CD4-positive, alpha-beta T cell (primary cell): ENCODE measurements around the gene RIPOR3. TPM values are rescaled to one million over a fixed set of nuclear protein-coding genes. Genes with fewer than 3 reads are reported as not detected.

Experiments
- ATAC-seq: fragments of 200-7000 bp; cut with Tn5 transposase; one replicate; pipeline ENCODE4 v1.10.0; 2022; ENCODE audit warnings: mild to moderate bottlenecking; ENCODE audit not compliant: poor library complexity
- CTCF ChIA-PET: fragments of 350-600 bp; sonication (Branson Sonifier 250); formaldehyde crosslinking; loops from one replicate; lab custom pipeline; 2021; ENCODE audit warnings: antibody characterized with exemption, inconsistent platforms; lab: Charles Lee
- POLR2A ChIA-PET: fragments of 350-600 bp; sonication (Branson Sonifier 250); formaldehyde crosslinking; loops from one replicate; lab custom pipeline; 2021; ENCODE audit warnings: antibody characterized with exemption, inconsistent platforms; lab: Charles Lee
- DNase-seq, 14 experiments: peaks; one replicate each; pipeline ENCODE4 v3.0.0-alpha.2; 2013 to 2020; ENCODE audit warnings: mixed read lengths in 2 of 14
- H3K27ac ChIP-seq, 2 donors: one replicate each; pipeline versions ENCODE4 v1.5.1 to v1.7.0; 2013; ENCODE audit warnings: low read length in 2 of 2, low read depth in 1 of 2, mild to moderate bottlenecking in 1 of 2
- H3K27me3 ChIP-seq, 2 experiments: 1 replicate in 1 of 2; 2 replicates in 1 of 2; pipeline versions ENCODE4 v1.6.1 to v1.7.0; 2013; ENCODE audit warnings: low read length in 2 of 2, control low read depth in 1 of 2, mild to moderate bottlenecking in 1 of 2, moderate library complexity in 1 of 2; ENCODE audit not compliant: insufficient read depth in 2 of 2, control insufficient read depth in 1 of 2
- H3K36me3 ChIP-seq: one replicate; pipeline ENCODE4 v1.6.1; 2013; ENCODE audit warnings: low read length, control low read depth; ENCODE audit not compliant: insufficient read depth
- H3K4me1 ChIP-seq: one replicate; pipeline ENCODE4 v1.6.1; 2013; ENCODE audit warnings: low read length, control low read depth; ENCODE audit not compliant: insufficient read depth
- H3K4me3 ChIP-seq: one replicate; pipeline ENCODE4 v1.5.1; 2013; ENCODE audit warnings: mild to moderate bottlenecking, low read length, moderate library complexity
- H3K9me3 ChIP-seq, 2 experiments: 1 replicate in 1 of 2; 2 replicates in 1 of 2; pipeline versions ENCODE4 v1.6.1 to v1.7.0; 2013; ENCODE audit warnings: low read length in 2 of 2, mild to moderate bottlenecking in 2 of 2, control low read depth in 1 of 2, moderate library complexity in 1 of 2; ENCODE audit not compliant: control insufficient read depth in 1 of 2, insufficient read depth in 1 of 2
- H3K27ac Mint-ChIP-seq: one replicate; pipeline ENCODE4 v1.8.0; 2020; ENCODE audit warnings: mixed read lengths
- H3K27me3 Mint-ChIP-seq: one replicate; pipeline ENCODE4 v1.8.0; 2021; ENCODE audit warnings: mixed read lengths
- H3K36me3 Mint-ChIP-seq: one replicate; pipeline ENCODE4 v1.8.0; 2021; ENCODE audit warnings: low read depth, mixed read lengths
- H3K4me1 Mint-ChIP-seq: one replicate; pipeline ENCODE4 v1.8.0; 2021; ENCODE audit warnings: low read depth, mixed read lengths
- H3K4me3 Mint-ChIP-seq: one replicate; pipeline ENCODE4 v1.8.0; 2020; ENCODE audit warnings: mild to moderate bottlenecking, mixed read lengths
- H3K9me3 Mint-ChIP-seq: one replicate; pipeline ENCODE4 v1.8.0; 2020; ENCODE audit warnings: mixed read lengths
- CTCF ChIP-seq: fragments of 200-600 bp; IDR thresholded peaks from one replicate; pipeline ENCODE4 v1.8.0; 2022; ENCODE audit warnings: antibody characterized with exemption, mild to moderate bottlenecking
- intact Hi-C, 2 experiments: fragments of 100-400 bp; cut with DNase I in 1 of 2; cut with micrococcal nuclease in 1 of 2; formaldehyde crosslinking; loops; one replicate each; pipeline versions ENCODE4 v1.15.1 to v1.9.0; 2023 to 2025; cut with DNase I, micrococcal nuclease
- total RNA-seq, 174 experiments: library from RNA in 2 of 174; stranded (reverse) in 2 of 174; gene quantifications; one replicate each; pipeline ENCODE4 v1.2.3 and lab custom pipeline; 2021 to 2026

Gene RIPOR3
- total RNA-seq, 2 experiments from 2014 or later: not detected

GRCh38 chr20:50675671-50676376 lies 15.5 kb downstream of the RIPOR3 start:
- POLR2A ChIA-PET: no interaction called here
- H3K4me3 Mint-ChIP-seq: no peak overlapping the region
- no peaks in the 10 kb centered on the region for H3K36me3 ChIP-seq
- H3K4me1 ChIP-seq: no peaks in the 10 kb centered on the region
- intact Hi-C loops: no loop called here
- TF ChIP-seq CTCF: no peak
- H3K4me3 ChIP-seq: no peak overlapping the region
- H3K27ac ChIP-seq: no peak overlapping the region
- no peaks in the 10 kb centered on the region for H3K9me3 Mint-ChIP-seq
- H3K4me1 Mint-ChIP-seq: no peaks in the 10 kb centered on the region
- no peaks in the 10 kb centered on the region for H3K27me3 ChIP-seq
- DNase-seq (no peak), ATAC-seq (no peak)
- no peaks in the 10 kb centered on the region for H3K9me3 ChIP-seq
- no peaks in the 10 kb centered on the region for H3K27me3 Mint-ChIP-seq
- no peak overlapping the region for H3K27ac Mint-ChIP-seq
- no peaks in the 10 kb centered on the region for H3K36me3 Mint-ChIP-seq
- CTCF ChIA-PET: no interaction called here

DNA sequence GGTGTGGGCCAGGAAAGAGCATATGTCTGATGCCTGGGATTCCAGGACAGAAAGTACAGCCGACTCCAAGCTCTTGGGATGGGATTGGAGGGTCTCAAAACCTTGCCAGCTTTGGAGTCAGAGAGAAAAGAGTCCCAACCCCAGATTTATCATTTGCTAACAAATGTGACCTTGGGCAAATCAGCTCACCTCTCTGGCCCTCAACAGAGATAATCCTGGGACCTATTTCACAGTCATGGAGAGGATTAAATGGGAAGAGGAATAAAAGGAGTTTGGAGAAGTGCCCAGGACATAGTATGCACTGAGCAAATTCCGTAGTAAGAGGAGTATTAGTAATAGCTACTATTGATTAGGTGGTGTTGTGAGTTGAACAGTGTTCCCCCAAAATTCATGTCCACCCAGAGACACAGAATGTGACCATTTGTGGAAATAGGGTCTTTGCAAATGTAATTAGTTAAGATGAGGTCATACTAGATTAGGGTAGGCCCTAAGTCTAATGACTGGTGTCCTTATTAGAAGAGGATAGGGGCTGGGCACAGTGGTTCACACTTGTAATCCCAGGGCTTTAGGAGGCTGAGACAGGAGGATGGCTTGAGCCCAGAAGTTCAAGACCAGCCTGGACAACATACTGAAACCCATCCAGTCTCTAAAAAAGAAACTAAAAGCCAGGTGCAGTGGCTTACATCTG lies 17.1 kb downstream of the RIPOR3 start:
- CTCF ChIA-PET: no interaction called here
- peaks cover under 1% of the 10 kb centered on the region for H3K27me3 Mint-ChIP-seq

DNA sequence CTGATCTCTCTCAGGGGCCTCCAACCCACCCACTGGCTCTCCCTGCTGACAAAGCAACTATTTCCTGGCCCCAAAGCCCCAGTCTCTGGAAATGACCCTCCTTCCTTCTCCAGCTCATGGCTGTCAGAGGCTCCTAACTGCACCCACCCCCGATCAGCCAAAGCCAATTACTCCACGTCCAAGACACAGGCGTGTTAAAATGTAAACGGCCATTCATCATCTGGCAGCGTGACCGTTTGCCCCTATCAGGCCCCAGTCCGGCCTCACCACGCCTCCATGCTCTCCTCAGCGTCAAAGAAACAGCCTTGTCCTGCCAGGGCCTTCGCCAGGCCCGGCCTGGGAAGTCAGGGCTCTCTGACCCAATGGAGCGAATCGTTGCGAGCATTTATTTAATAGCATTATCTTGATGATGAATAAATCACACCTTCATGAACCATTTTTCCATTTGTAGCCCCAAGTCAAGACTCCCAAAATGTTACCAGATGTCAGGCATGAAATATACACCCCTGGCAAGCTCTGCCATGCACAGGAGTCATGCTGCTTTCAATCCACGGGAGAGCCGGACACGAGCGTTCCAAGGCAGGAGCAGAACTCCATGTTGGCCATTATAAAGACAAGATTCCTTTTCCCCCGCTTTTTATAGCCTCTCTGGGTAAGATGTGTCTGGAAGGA lies 17.7 kb downstream of the RIPOR3 start:
- H3K27me3 Mint-ChIP-seq: peaks cover 4% of the 10 kb centered on the region
- Histone ChIP-seq H3K4me1 (no peaks in the 10 kb centered on the region), H3K27me3 (no peaks in the 10 kb centered on the region), H3K36me3 (no peaks in the 10 kb centered on the region), H3K4me3 (no peak overlapping the region), H3K27ac (no peak overlapping the region), H3K9me3 (no peaks in the 10 kb centered on the region)
- H3K27ac Mint-ChIP-seq: no peak overlapping the region
- CTCF ChIA-PET: no interaction called here
- no peaks in the 10 kb centered on the region for H3K4me1 Mint-ChIP-seq
- no peaks in the 10 kb centered on the region for H3K36me3 Mint-ChIP-seq
- no peak for TF ChIP-seq CTCF
- no peak overlapping the region for H3K4me3 Mint-ChIP-seq
- no peak for DNase-seq
- no peak for ATAC-seq
- intact Hi-C loops: no loop called here
- H3K9me3 Mint-ChIP-seq: no peaks in the 10 kb centered on the region
- POLR2A ChIA-PET: no interaction called here

More for the DNA sequence above, 17.1 kb downstream of the RIPOR3 start:
- no peak for ATAC-seq
- H3K27ac ChIP-seq: no peak overlapping the region
- H3K9me3 ChIP-seq: no peaks in the 10 kb centered on the region
- POLR2A ChIA-PET: no interaction called here
- no peaks in the 10 kb centered on the region for H3K4me1 ChIP-seq
- H3K36me3 Mint-ChIP-seq: no peaks in the 10 kb centered on the region
- H3K27me3 ChIP-seq: no peaks in the 10 kb centered on the region
- DNase-seq: no peak
- H3K36me3 ChIP-seq: no peaks in the 10 kb centered on the region
- no peaks in the 10 kb centered on the region for H3K4me1 Mint-ChIP-seq
- no peaks in the 10 kb centered on the region for H3K9me3 Mint-ChIP-seq
- H3K4me3 ChIP-seq: no peak overlapping the region
- H3K4me3 Mint-ChIP-seq: no peak overlapping the region
- no peak for TF ChIP-seq CTCF
- no peak overlapping the region for H3K27ac Mint-ChIP-seq
- intact Hi-C loops: no loop called here
